Psoas muscle (tissue), 8 donors: ENCODE data around the gene SLAIN2. TPM values are rescaled to one million over a fixed set of nuclear protein-coding genes. Genes with fewer than 3 reads are reported as not detected.
A peak's percentile ranks its signal among the peaks of the same experiment; 100 is the strongest.

Experiments
- ATAC-seq, 4 donors: fragments of 200-7000 bp; cut with Tn5 transposase; one replicate each; pipeline ENCODE4 v1.9.1; 2020; ENCODE audit warnings: moderate library complexity in 3 of 4, mild to moderate bottlenecking in 2 of 4
- DNase-seq, 2 donors: peaks; one replicate each; pipeline ENCODE4 v3.0.0-alpha.2; 2020
- H3K27ac ChIP-seq: fragments of 200-600 bp; one replicate; pipeline ENCODE4 v1.8.0; 2022
- H3K27me3 ChIP-seq, 3 donors: fragments of 200-600 bp in 1 of 3; one replicate each; pipeline versions ENCODE4 v1.6.1 to v1.8.0; 2013 to 2022; ENCODE audit warnings: low read length in 2 of 3, mild to moderate bottlenecking in 2 of 3, moderate library complexity in 1 of 3; ENCODE audit not compliant: insufficient read depth in 3 of 3
- H3K36me3 ChIP-seq, 2 donors: fragments of 200-600 bp in 1 of 2; one replicate each; pipeline versions ENCODE4 v1.6.1 to v1.8.0; 2013 to 2022; ENCODE audit warnings: low read depth in 1 of 2, mild to moderate bottlenecking in 1 of 2, moderate library complexity in 1 of 2; ENCODE audit not compliant: insufficient read depth in 1 of 2
- H3K4me1 ChIP-seq: fragments of 200-600 bp; one replicate; pipeline ENCODE4 v1.8.0; 2022
- H3K4me3 ChIP-seq: fragments of 200-600 bp; one replicate; pipeline ENCODE4 v1.8.0; 2022; ENCODE audit warnings: mild to moderate bottlenecking
- H3K9me3 ChIP-seq: fragments of 200-600 bp; one replicate; pipeline ENCODE4 v1.8.0; 2022
- WGBS, 3 donors: extraction: QIAGEN DNeasy Blood & Tissue Kit; methylation state at CpG; one replicate each; pipeline versions ENCODE4 v1.1.6 to v1.1.7; 2013; 5-methylcytosine and 5-hydroxymethylcytosine counted together
- intact Hi-C, 2 donors: fragments of 100-400 bp; cut with DNase I; formaldehyde crosslinking; loops; one replicate each; pipeline versions ENCODE4 v1.11.0 to v1.14.2; 2022
- polyA plus RNA-seq, 3 donors: library from polyadenylated mRNA; stranded (reverse); fragments of 200-250 nt; gene quantifications; one replicate each; pipeline ENCODE4 v1.2.3, GENCODE V29; 2013
- total RNA-seq, 4 donors: library from RNA; stranded (reverse); fragmentation: NEBNext Ultra II Directional in 2 of 4; extraction: Animal tissue kit (Norgen Biotek cat#: 25700) in 2 of 4; gene quantifications; one replicate each; pipeline versions ENCODE4 v1.2.1 to v1.2.4, GENCODE V29; 2021 to 2023
- TF ChIP-seq, protein P1 (sequence below): fragments of 200-600 bp; IDR thresholded peaks from one replicate; pipeline ENCODE4 v1.8.0; 2022; ENCODE audit warnings: antibody characterized with exemption
- donor health status: healthy with polysubstance abuse.
- donor health status: DM: no; HTN: no; CAD: no; lungs with moderate emphysema.
- donor health status: Bipolar disorder and iron deficiency.
- donor health status: healthy.
- donor health status: DM: yes; HTN: yes; CAD: no.
- donor health status: DM: no; HTN: no; CAD: no.
- donor health status: DM: no; HTN: no; CAD: no.
- donor health status: DM: yes; HTN: yes; CAD: no.

The SLAIN2 gene
- total and polyA plus RNA-seq, 7 donors, result 69.5 to 204 (median 180) TPM

DNA sequence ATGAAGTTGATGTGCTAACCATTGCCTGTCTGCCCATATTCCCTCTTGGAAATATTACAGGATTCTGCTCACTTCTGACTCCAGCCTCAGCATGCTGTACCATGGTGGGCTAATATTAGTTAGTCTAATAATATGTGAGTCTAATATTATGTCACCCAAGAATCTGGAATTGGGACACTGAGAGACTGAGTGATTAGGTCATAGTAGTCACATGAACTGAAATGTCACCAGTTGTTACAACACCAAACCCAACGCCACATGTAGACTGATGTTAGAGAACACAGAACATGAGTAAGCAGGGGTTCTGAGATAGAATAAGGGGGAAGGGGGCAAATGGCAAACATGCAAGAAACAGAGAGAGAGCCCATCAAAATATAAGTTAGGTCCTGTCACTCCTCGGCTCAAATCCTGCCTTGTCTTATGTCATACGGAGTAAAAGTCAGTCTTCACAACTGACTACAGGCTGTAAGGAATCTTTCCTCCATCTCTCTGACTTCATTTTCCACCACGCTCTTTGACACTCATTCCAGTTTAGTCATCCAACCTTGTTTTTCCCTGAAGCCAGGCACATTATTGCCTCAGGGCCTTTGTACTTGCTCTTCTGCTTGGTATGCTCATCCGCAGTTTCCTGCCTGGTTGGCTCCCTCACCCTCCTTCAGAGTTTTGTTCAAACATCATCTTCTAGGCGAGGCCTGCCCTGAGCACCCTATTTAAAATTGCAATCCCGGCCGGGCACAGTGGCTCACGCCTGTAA lies 9.6 kb upstream of the SLAIN2 start:
- intact Hi-C loops, result no loop called here
- Histone ChIP-seq H3K4me1 (peaks cover 59% of the 10 kb centered on the region), H3K36me3 (no peaks in the 10 kb centered on the region), H3K27ac (peak overlapping the region; percentile 98), H3K27me3 (no peaks in the 10 kb centered on the region), H3K9me3 (no peaks in the 10 kb centered on the region), H3K4me3 (no peak overlapping the region)
- TF ChIP-seq, protein P1, sequence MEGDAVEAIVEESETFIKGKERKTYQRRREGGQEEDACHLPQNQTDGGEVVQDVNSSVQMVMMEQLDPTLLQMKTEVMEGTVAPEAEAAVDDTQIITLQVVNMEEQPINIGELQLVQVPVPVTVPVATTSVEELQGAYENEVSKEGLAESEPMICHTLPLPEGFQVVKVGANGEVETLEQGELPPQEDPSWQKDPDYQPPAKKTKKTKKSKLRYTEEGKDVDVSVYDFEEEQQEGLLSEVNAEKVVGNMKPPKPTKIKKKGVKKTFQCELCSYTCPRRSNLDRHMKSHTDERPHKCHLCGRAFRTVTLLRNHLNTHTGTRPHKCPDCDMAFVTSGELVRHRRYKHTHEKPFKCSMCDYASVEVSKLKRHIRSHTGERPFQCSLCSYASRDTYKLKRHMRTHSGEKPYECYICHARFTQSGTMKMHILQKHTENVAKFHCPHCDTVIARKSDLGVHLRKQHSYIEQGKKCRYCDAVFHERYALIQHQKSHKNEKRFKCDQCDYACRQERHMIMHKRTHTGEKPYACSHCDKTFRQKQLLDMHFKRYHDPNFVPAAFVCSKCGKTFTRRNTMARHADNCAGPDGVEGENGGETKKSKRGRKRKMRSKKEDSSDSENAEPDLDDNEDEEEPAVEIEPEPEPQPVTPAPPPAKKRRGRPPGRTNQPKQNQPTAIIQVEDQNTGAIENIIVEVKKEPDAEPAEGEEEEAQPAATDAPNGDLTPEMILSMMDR, result no peak
- DNase-seq (no peak), ATAC-seq (peak; percentile 87 to 94 (median 94))
- WGBS, 3 donors, result 73 to 86% (median 85%) methylated on average over 9 of the region's 9 CpGs

DNA sequence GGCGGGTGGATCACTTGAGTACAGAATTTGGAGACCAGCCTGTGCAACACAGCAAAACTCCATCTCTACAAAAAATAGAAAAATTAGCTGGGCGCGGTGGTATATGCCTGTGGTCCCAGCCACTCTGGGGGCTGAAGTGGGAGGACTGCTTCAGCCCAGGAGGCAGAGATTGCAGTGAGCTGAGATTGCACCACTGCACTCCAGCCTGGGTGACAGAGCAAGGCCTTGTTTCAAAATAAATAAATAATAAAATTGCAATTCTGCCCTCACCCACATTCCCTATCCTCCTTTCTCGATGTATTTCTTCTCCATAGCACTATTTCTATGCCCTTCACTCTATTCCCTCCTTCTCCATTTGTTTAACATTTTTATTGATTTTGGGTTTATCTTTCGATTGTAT lies 8.7 kb upstream of the SLAIN2 start:
- Histone ChIP-seq H3K27ac (peak overlapping the region; percentile 98), H3K36me3 (no peaks in the 10 kb centered on the region), H3K4me1 (peaks cover 68% of the 10 kb centered on the region), H3K27me3 (no peaks in the 10 kb centered on the region), H3K9me3 (no peaks in the 10 kb centered on the region), H3K4me3 (no peak overlapping the region)
- no peak for ATAC-seq
- TF ChIP-seq, protein P1, result no peak
- no peak for DNase-seq
- intact Hi-C loops, result no loop called here
- WGBS, 3 donors, result 95 to 99% (median 97%) methylated on average over 5 of the region's 5 CpGs

DNA sequence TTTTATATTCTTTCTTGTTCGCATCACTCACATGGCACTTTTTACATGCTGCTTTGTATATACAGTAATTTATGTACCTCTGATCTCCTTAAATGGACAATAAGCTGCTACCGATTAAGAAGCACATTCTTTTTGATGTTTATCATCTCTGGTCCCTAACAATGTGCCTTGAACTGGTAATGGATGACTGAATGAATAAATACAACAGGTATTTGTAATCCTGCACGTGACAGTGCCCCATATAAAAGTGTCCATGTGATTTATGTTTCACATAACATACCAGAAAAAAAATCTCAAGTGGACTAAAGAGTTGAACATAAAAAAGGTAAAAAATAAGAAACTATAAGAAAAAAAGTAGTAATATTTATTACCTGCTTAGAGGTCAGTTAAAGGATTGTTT lies 7.7 kb upstream of the SLAIN2 start:
- Histone ChIP-seq H3K36me3 (no peaks in the 10 kb centered on the region), H3K27ac (peak overlapping the region; percentile 98), H3K9me3 (no peaks in the 10 kb centered on the region), H3K4me1 (peaks cover 76% of the 10 kb centered on the region), H3K27me3 (no peaks in the 10 kb centered on the region), H3K4me3 (no peak overlapping the region)
- no peak for ATAC-seq
- TF ChIP-seq, protein P1, result no peak
- WGBS, 3 donors, result 46 to 65% (median 52%) methylated on average over 3 of the region's 3 CpGs
- DNase-seq, result no peak
- intact Hi-C loops, result no loop called here

DNA sequence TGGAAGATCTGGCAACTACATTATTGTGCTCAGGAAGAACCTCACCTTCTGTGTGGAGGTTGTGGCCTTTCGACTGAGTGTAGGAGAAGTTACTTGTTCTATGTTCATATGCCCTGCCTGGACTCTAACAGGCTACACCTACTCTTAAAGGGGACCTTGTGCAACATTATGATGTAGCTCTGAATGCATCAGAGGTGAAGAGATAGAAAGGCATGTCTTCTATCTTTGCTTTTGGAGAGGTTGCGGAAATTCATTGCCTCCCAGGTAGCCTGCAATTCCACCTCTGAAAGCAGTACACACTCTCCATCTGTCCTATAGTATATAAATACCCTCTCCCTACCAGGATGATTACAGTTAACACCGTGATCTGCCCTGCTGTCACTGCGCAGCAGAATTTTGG lies 7.1 kb upstream of the SLAIN2 start:
- Histone ChIP-seq H3K9me3 (no peaks in the 10 kb centered on the region), H3K4me1 (peaks cover 72% of the 10 kb centered on the region), H3K4me3 (no peak overlapping the region), H3K27ac (peak overlapping the region; percentile 98), H3K36me3 (no peaks in the 10 kb centered on the region), H3K27me3 (no peaks in the 10 kb centered on the region)
- DNase-seq, result no peak
- intact Hi-C loops, result no loop called here
- no peak for ATAC-seq
- WGBS, 3 donors, result 88 to 97% (median 93%) methylated on average over 4 of the region's 4 CpGs
- TF ChIP-seq, protein P1, result no peak
